ENCODE data around the gene KCNC1. TPM values are rescaled to one million over a fixed set of nuclear protein-coding genes. Genes with fewer than 3 reads are reported as not detected.

Gene KCNC1
- total and polyA plus RNA-seq, 2 of the 13 experiments (the other 11 are each of a cell fraction or from before 2014, with no cell fraction given): 0.01 to 0.04 TPM

- no peak for TF ChIP-seq HNF1A (IDR thresholded peaks at IDR 0.05; ENCODE audit: low read depth)
- no peak for TF ChIP-seq HNF1A (CRISPR knock-in tag; IDR thresholded peaks at IDR 0.05; ENCODE audit: borderline replicate concordance)
- no peak for TF ChIP-seq ZKSCAN5 (CRISPR knock-in tag; IDR thresholded peaks at IDR 0.05)
- no peak for TF ChIP-seq IKZF4 (CRISPR knock-in tag; IDR thresholded peaks at IDR 0.05; ENCODE audit: borderline replicate concordance, low read depth, not compliant biosample characterization)
- no peak for TF ChIP-seq ZNF891 (CRISPR knock-in tag; IDR thresholded peaks at IDR 0.05)
- no peak for TF ChIP-seq GMEB1 (CRISPR knock-in tag; IDR thresholded peaks at IDR 0.05; ENCODE audit: borderline replicate concordance)
- TF ChIP-seq FOXP1 (IDR thresholded peaks at IDR 0.05): no peak
- TF ChIP-seq FOXP1 (CRISPR knock-in tag; IDR thresholded peaks at IDR 0.05): no peak
Observed at GRCh38 chr11:17746096-17746495, 11.5 kb downstream of the KCNC1 start (continued).

Data from HepG2 (cell line).